Gastroesophageal sphincter (tissue), 4 donors: ENCODE measurements around the gene FAM13C. TPM values are rescaled to one million over a fixed set of nuclear protein-coding genes. Genes with fewer than 3 reads are reported as not detected.

Experiments
- ATAC-seq: fragments of 150-250 bp; one replicate; pipeline ENCODE4 v1.9.1; 2016; ENCODE audit warnings: mild to moderate bottlenecking, moderate library complexity
- H3K27ac ChIP-seq, 4 donors: fragments of 200-600 bp; sonication (generic) in 3 of 4; 1 replicate in 3 of 4; 2 replicates in 1 of 4; pipeline ENCODE4 v1.5.1; 2016 to 2019
- H3K27me3 ChIP-seq: fragments of 200-600 bp; sonication (generic); one replicate; pipeline ENCODE4 v1.5.1; 2019
- H3K36me3 ChIP-seq, 2 donors: fragments of 200-600 bp; sonication (generic); one replicate each; pipeline ENCODE4 v1.5.1; 2019; ENCODE audit warnings: control low read depth in 1 of 2
- H3K4me1 ChIP-seq, 3 donors: fragments of 200-600 bp; sonication (generic); 1 replicate in 2 of 3; 2 replicates in 1 of 3; pipeline ENCODE4 v1.5.1; 2016 to 2019; ENCODE audit warnings: control low read depth in 2 of 3
- H3K4me3 ChIP-seq, 2 donors: fragments of 200-600 bp; sonication (generic); one replicate each; pipeline ENCODE4 v1.5.1; 2019; ENCODE audit warnings: mild to moderate bottlenecking in 1 of 2, moderate library complexity in 1 of 2
- H3K9me3 ChIP-seq, 3 donors: fragments of 200-600 bp; sonication (generic); one replicate each; pipeline ENCODE4 v1.5.1; 2017 to 2019; ENCODE audit warnings: control low read depth in 2 of 3
- EP300 ChIP-seq: sonication (generic); formaldehyde crosslinking; IDR thresholded peaks from one replicate; pipeline ENCODE4 v1.6.1; 2017; ENCODE audit warnings: antibody characterized with exemption, mild to moderate bottlenecking
- POLR2A ChIP-seq, 2 donors: fragments of 450-650 bp; IDR thresholded peaks; one replicate each; pipeline ENCODE4 v1.6.1; 2017; ENCODE audit warnings: antibody characterized with exemption in 2 of 2, mild to moderate bottlenecking in 2 of 2, moderate library complexity in 1 of 2
- POLR2AphosphoS5 ChIP-seq: sonication (generic); formaldehyde crosslinking; IDR thresholded peaks from one replicate; pipeline ENCODE4 v1.6.1; 2017; ENCODE audit warnings: antibody characterized with exemption
- WGBS, 2 donors: methylation state at CpG; one replicate each; pipeline ENCODE4 v1.1.5; 2018; ENCODE audit warnings: low coverage in 1 of 2; 5-methylcytosine and 5-hydroxymethylcytosine counted together
- total RNA-seq, 4 donors: library from RNA; depleted of rRNA; stranded (reverse); fragments of >200 nt; gene quantifications; one replicate each; pipeline ENCODE4 v1.1.0, GENCODE V29; 2016
- TF ChIP-seq, protein P1 (sequence below), 4 experiments: fragments of 200-600 bp in 2 of 4; fragments of 450-650 bp in 2 of 4; sonication (generic) in 1 of 4; IDR thresholded peaks; one replicate each; pipeline ENCODE4 v1.5.1; 2017 to 2019; ENCODE audit warnings: antibody characterized with exemption in 4 of 4, mild to moderate bottlenecking in 2 of 4, moderate library complexity in 2 of 4

FAM13C gene
- total RNA-seq, 4 donors from 2014 or later: 26.9 to 79.9 (median 45.5) TPM

DNA sequence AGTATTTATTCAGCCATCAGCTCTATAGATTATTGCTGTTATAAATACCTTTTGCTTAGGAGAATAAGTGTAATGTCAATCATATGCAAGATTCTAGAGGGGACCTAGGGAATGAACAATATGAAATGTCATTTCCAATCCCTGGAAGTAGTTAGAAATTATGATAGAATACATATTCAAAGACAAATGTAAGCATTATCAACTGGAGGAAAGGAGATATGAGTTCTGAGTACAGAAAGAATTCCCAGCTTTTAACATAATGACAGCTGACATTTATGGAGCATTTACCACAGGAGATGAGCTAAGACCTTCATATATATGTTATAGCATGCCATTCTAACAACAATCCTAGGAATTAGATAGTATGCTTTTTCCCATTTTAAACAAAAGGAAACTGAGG, 86.2 kb downstream of the FAM13C start:
- no peaks in the 10 kb centered on the region for H3K9me3 ChIP-seq
- no peaks in the 10 kb centered on the region for H3K36me3 ChIP-seq
- no peak for ATAC-seq
- H3K27ac ChIP-seq: no peak overlapping the region
- no peak overlapping the region for H3K4me3 ChIP-seq
- no peak for TF ChIP-seq POLR2A (IDR thresholded peaks at IDR 0.05)
- TF ChIP-seq EP300: no peak
- TF ChIP-seq, protein P1, sequence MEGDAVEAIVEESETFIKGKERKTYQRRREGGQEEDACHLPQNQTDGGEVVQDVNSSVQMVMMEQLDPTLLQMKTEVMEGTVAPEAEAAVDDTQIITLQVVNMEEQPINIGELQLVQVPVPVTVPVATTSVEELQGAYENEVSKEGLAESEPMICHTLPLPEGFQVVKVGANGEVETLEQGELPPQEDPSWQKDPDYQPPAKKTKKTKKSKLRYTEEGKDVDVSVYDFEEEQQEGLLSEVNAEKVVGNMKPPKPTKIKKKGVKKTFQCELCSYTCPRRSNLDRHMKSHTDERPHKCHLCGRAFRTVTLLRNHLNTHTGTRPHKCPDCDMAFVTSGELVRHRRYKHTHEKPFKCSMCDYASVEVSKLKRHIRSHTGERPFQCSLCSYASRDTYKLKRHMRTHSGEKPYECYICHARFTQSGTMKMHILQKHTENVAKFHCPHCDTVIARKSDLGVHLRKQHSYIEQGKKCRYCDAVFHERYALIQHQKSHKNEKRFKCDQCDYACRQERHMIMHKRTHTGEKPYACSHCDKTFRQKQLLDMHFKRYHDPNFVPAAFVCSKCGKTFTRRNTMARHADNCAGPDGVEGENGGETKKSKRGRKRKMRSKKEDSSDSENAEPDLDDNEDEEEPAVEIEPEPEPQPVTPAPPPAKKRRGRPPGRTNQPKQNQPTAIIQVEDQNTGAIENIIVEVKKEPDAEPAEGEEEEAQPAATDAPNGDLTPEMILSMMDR (IDR thresholded peaks at IDR 0.05): no peak
- TF ChIP-seq POLR2AphosphoS5: no peak
- H3K27me3 ChIP-seq: no peaks in the 10 kb centered on the region
- H3K4me1 ChIP-seq: peaks cover 0 to 53% (median 4%) of the 10 kb centered on the region in 3 donors

DNA sequence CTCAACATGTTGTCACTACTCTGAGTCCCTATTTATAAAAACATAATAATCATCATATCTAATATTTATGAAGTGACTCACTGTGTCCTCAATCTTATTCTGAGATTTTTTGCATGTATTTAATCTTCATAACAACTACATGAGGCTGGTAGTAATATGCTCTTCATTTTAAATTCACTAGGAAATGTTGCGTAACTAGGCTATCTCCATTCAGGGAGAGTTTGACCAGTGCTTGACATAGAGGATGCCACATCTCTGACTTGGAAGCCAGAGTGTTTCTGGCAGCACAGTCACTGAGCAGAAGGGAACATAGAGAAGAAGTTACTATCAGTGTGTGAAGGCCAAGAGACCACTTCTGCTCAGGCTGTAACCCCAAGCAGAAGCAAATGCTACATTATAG, 88.9 kb downstream of the FAM13C start:
- no peaks in the 10 kb centered on the region for H3K27me3 ChIP-seq
- no peaks in the 10 kb centered on the region for H3K9me3 ChIP-seq
- H3K4me1 ChIP-seq: peaks cover 0 to 42% (median 0%) of the 10 kb centered on the region in 3 donors
- no peak overlapping the region for H3K4me3 ChIP-seq
- WGBS, 2 donors: 64 to 80% methylated on average over 1 of the region's 1 CpG
- no peak overlapping the region for H3K27ac ChIP-seq
- TF ChIP-seq POLR2A (IDR thresholded peaks at IDR 0.05): no peak
- TF ChIP-seq, protein P1 (IDR thresholded peaks at IDR 0.05): no peak
- no peak for TF ChIP-seq EP300
- TF ChIP-seq POLR2AphosphoS5: no peak
- ATAC-seq: no peak
- H3K36me3 ChIP-seq: peaks cover 0 to 3% of the 10 kb centered on the region in 2 donors

DNA sequence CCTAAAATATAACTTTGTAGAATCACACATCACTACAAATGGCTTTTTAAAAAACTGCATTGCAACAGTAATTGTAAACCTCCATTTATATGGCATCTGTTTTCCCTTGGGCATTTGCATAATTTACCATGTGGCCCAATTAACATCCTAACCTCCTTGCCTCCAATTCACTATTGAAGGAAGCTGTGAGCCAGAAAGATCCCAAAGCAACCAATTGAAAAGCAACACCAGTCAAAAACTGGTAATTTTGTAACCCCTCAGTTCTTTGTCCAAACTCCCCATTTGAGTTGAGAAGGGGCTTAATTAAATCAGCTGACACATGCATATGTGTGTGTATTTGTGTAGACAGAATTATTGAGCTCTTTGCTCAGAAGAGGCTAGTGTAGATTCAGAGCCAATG, 90.3 kb downstream of the FAM13C start:
- Histone ChIP-seq H3K4me1 (peaks cover 0 to 35% (median 0%) of the 10 kb centered on the region in 3 donors), H3K9me3 (no peaks in the 10 kb centered on the region), H3K4me3 (no peak overlapping the region), H3K36me3 (peaks cover 0 to 3% of the 10 kb centered on the region in 2 donors), H3K27me3 (no peaks in the 10 kb centered on the region), H3K27ac (no peak overlapping the region)
- no peak for ATAC-seq
- TF ChIP-seq POLR2A (IDR thresholded peaks at IDR 0.05): no peak
- TF ChIP-seq EP300: no peak
- no peak for TF ChIP-seq POLR2AphosphoS5
- TF ChIP-seq, protein P1 (IDR thresholded peaks at IDR 0.05): no peak

DNA sequence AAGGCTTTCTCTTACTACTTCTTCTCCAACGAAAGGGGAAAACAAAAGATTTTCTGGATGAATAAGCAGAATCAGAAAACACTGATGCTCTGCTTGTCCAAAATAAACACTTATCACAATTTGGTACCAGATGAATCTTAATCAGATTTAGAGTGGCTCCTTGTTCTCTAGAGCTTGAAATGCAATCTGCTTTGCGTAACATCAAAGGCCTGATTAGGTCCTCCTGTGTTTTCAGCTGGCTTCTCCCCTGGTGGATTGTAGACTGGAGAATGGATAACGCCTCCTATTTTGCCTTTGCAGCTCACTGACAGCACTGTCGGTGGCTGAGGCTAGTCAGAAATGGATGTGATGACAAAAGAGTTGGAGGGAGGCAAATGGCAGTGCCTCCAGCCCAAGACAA, 91.2 kb downstream of the FAM13C start:
- H3K4me1 ChIP-seq: peaks cover 0 to 30% (median 0%) of the 10 kb centered on the region in 3 donors
- no peak overlapping the region for H3K4me3 ChIP-seq
- no peaks in the 10 kb centered on the region for H3K27me3 ChIP-seq
- ATAC-seq: no peak
- no peaks in the 10 kb centered on the region for H3K9me3 ChIP-seq
- 67 to 77% methylated on average over 2 to 3 of the region's 4 CpGs for whole genome bisulfite sequencing, 2 donors
- peaks cover 0 to 3% of the 10 kb centered on the region in 2 donors for H3K36me3 ChIP-seq
- no peak overlapping the region for H3K27ac ChIP-seq
- TF ChIP-seq POLR2AphosphoS5 (no peak), POLR2A (IDR thresholded peaks at IDR 0.05) (no peak), EP300 (no peak)
- TF ChIP-seq, protein P1 (IDR thresholded peaks at IDR 0.05): no peak

DNA sequence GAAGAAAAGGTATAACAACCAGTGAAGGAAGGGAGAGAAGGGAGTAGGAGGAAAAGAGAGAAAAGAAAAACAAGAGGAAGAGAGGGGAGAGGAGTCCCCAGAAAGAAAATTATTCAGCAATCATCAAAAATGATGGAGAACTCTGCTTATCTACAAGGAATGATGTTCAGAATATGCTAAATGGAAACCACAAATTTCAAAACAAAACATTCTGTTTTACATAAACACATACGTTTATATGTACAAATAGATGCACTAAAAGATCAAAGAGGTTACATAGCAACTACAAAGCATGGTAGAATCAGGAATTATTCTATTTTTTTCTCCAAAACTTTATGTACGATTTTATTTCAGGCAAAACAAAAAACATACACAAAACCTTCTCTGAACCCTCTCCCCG, 91.9 kb downstream of the FAM13C start:
- no peaks in the 10 kb centered on the region for H3K9me3 ChIP-seq
- ATAC-seq: no peak
- no peak overlapping the region for H3K4me3 ChIP-seq
- TF ChIP-seq POLR2AphosphoS5 (no peak), EP300 (no peak), POLR2A (IDR thresholded peaks at IDR 0.05) (no peak)
- TF ChIP-seq, protein P1 (IDR thresholded peaks at IDR 0.05): no peak
- 81 to 84% methylated on average over 3 of the region's 3 CpGs for WGBS, 2 donors
- peaks cover 0 to 3% of the 10 kb centered on the region in 2 donors for H3K36me3 ChIP-seq
- no peaks in the 10 kb centered on the region for H3K27me3 ChIP-seq
- H3K27ac ChIP-seq: no peak overlapping the region
- peaks cover 0 to 30% (median 0%) of the 10 kb centered on the region in 3 donors for H3K4me1 ChIP-seq
